UCSD-AML1 (cell line): ENCODE data around the gene ACAD8.
"Not testable (repeated sequence)": the region's sequence is repeated elsewhere in the genome, so short reads cannot be mapped to it uniquely, and the experiment has no call there.

Experiments used
- DNase-seq: peaks from one replicate; lab custom pipeline; 2025; ENCODE audit not compliant: unreplicated experiment; lab: John Stamatoyannopoulos, UW

The ACAD8 gene

DNA sequence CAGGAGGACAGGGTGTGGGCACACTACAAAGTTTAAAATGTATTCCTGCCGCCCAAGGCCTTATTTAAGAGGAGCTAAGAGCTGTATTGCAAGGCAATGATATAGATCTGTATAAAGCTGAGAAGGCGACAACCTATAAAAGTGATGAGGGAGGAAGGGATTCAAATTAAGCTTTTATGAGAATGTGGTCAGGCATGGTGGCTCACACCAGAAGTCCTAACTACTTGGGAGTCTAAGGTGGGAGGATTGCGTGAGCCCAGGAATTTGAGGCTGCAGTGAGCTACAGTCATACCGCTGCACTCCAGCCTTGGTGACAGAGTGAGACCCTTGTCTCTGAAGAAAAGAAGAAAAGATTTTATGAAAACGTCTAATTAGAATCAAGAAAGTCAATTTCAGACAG lies 13.1 kb downstream of the ACAD8 start:
- DNase-seq = no peak

DNA sequence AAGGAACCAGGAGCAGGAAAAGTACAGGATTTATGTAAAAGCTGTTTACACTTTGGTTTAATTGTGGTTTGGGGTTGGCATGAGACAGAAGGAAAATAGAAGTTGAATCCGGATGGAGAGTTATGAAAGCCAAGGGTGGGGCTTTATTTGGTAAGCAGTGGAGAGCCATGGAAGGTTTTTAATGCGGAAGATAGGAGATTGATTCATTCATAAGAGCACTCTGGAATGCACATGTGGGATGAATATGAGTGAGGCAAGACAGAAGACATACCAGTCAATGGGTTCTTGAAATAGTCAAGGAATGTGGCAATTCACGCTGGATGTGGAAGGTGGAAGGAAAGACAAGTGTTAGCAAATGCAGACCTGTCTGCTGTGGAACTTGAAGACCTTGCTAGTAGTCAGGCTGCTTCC lies 13.5 kb downstream of the ACAD8 start:
- DNase-seq = no peak

DNA sequence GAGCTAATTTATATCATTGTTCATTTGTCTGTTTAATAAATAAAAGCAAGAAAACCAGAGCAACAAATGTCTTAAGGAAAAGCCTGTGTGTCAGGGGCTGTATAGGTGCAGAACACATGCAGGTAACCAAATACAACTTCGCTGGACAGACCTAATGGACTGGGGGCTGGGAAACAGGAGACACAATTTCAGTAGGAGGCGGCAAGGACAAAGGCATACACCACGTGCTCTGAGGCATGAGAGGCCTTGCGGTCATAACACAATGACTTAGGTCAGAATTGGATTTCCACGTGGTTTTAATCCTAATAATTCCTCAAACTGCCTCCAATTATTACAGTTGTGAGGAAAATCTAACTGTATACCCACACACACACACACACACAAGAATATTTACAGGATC lies 14.1 kb downstream of the ACAD8 start:
- DNase-seq = no peak

DNA sequence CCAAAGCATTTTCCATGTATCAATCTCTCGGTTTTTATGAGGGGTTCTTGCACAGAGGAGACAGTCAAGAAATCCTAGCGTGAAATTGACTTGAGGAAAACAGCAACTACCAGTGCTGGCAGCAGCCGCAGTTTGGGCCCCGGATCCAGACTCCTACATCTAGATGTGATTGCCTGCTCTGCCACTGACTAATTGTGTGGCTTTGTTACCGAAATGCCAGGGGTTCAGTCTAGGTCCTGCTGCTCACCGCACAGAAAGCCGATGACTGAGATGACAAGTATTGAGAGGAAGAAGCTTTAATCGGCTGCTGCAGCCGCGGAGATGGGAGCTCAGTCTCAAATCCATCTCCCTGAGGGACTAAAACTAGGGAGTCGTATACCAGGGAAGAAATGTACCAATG lies 14.6 kb downstream of the ACAD8 start:
- DNase-seq = no peak

DNA sequence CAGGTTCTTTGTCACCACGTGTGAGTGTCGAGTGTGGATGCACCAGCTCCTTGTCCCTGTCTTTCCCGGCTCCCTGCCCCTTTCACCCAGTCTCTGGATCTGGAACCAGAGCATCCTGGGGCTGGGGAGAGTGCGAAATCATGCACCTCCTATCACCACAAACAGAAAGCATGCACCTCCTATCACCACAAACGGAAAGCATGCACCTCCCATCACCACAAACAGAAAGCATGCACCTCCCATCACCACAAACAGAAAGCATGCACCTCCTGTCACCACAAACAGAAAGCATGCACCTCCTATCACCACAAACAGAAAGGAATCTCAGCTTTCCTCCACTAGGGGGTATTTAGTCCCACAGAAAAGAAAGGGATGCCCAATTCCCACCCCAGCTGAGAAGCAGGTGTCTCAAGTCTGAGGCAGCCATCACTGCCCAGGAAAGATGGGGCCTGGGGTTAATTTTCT lies 16.9 kb downstream of the ACAD8 start:
- no peak for DNase-seq

DNA sequence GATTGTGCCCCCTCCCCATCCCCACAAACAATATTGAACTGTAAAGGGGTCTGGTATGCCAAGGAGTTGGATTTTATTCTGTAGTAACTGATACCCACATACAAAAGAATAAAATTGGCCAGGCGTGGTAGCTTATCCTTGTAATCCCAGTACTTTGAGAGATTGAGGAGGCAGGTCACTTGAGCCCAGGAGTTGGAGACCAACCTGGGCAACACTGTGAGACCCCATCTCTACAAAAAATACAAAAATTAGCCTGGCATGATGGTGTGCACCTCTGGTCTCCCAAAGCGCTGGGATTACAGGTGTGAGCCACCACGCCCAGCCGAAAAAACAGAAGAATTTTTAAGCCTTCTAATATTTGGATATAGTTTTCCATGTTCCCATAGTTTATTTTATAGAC lies 18.6 kb downstream of the ACAD8 start:
- no peak for DNase-seq

DNA sequence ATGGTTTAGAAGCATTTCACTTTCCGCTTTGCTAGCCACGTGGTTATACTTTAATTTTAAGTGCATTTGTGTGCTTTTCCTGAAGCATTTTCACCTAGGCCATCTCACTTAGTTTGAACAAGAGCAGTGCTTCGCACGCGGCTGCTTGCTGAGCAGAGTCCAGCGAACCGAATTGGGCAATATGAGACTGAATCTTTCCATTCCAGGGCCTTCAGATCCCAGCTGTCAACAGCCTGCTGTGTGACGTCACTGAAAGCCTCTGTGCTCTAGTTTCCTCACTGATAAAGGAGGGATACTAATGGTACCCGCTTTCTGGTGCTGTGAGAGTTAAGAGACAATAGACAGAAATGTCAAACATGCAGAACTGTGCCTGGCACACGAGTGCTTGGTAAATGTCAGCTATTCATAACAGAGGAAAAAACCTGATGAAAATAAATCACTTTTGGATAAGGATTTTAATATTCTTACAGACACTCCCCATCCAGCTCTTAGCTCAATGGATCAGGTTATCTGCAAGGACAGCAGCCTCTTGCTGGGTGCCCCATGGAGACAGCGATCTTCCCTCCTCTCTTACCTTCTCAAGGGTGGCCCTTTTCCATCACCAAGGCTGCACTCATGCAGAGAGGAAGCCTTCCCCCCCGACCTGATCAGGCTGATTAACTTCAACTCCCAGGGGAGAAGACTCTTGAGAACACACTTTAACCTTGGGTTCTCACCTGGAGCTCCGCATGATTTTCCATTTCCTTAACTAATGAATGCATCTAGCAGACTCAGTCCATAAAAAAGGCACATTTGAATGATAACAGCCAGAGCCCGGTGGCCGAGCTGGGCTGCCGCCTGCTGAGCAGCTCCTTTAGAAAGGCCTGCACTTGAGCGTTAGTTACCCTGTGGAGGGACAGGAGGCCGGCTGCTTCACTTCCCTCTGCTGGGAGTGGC lies 19.3 kb downstream of the ACAD8 start:
- DNase-seq = no peak

DNA sequence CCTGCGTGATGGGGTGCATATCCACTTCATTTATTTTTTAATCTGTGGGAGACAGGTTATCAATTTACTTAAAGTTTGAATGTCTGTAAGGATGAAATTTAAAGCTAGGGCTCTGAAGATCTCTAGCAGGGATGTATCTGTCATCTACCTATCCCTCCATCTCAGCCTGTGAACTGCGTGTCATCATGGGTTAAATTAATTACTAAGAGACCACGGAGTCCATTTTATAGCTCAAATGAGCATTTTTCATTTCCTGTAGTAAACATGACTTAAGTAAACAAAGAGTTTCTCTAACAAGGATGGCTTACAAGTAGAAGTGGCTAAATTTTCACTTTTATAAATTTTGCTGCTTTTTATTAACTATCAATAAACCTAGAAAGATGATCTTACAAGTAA lies 19.9 kb downstream of the ACAD8 start:
- no peak for DNase-seq

DNA sequence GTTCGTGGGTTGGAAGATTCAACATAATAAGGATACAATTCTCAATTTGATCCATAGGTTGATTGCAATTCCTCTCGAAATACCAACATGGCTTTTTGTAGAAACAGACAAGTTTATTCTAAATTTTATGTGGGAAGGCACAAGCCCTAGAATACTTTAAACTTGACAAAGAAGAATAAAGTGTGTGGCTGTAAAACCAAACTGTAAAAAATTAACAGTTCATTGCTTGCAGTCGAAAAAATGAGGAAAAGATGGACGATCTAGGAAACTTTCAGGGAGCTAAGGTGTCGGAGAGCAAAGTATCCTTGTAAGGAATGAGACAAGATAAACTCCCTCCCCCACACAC lies 21.8 kb downstream of the ACAD8 start:
- DNase-seq = no peak

DNA sequence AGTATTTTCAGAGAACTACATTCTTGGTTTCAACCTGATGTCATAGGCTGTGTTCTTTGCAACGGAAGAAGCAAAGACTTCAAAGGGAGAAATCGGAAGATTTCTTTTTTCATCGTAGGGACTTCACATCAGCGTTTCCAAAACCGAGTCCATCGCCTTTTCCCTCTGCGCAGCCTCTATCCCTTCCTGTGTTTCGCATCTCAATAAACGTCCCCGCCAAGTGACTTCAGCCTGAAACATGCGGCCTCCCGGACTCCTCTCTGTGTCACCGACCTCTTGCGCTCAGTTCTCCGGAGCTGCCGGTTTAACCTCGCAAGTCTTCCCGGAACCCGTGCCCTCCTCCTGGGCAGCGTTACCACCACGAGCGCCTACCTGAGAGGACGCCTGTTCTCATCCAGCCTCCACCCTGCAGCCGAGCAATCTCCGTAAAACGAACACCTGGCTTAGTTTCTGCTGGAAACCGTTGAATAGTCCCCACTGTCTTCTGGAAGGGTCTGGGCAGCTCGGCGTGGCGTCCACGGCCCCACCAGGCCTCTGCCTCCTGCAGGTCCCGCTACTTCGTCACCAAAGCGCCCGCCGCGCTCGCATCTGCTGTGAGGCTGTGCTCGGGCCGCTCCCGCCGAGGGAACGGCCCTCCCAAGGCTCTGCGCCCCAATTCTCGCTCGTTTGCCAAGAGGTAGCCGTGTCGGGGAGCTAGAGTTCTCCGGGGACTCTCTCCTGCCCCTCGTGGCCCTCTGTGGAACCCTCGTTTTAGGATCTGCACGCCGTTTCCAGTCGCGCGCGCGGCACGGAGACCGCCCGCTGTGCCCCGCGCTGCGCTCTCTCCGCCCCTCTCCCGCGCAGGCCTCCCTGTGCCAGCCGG lies 22.4 kb downstream of the ACAD8 start, which contains the start of gene GLB1L3:
Gene GLB1L3 (plus strand): TSS at position 846 of the 862 bp plus-strand sequence. CDS start 362 bp downstream, outside the sequence.
- DNase-seq = no peak

DNA sequence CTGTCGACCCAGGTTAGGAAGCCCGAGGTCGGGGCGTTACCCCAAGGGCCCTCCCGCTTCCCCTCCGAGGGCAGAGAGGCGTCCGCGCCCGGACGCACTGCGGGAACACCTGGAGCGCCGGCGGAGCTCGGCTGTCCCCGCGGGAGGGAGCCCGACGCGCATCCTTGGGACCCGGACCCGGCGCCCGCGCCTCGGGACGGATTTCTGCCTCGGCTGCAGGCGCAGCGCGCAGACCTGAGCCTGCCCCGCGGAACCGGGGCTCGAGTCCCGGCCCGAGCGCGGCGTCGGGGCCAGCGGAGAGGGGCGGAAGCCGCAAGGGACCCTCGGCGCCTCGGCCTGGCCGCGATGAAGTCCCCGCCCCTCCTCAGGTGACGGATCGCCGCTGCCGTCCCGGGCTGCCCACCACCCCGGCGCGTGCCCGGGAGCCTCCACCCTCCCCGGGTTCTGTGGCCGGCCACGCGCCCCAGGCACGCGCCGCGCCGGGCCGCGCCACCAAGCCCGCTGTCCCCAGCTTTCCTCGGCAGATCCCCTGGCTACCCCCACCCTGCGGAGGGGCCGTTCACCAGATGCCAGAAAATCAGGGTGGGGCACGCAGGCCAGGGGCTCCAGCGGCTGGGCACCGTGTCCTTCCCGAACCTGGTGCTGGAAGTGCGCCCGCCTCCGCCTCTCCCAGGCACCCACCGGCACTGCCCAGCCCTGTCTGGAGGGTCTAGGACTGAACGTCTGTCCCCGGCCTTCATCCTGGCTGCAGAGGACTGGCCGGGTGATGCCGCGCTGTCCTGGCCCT lies 23.2 kb downstream of the ACAD8 start:
- DNase-seq = no peak

DNA sequence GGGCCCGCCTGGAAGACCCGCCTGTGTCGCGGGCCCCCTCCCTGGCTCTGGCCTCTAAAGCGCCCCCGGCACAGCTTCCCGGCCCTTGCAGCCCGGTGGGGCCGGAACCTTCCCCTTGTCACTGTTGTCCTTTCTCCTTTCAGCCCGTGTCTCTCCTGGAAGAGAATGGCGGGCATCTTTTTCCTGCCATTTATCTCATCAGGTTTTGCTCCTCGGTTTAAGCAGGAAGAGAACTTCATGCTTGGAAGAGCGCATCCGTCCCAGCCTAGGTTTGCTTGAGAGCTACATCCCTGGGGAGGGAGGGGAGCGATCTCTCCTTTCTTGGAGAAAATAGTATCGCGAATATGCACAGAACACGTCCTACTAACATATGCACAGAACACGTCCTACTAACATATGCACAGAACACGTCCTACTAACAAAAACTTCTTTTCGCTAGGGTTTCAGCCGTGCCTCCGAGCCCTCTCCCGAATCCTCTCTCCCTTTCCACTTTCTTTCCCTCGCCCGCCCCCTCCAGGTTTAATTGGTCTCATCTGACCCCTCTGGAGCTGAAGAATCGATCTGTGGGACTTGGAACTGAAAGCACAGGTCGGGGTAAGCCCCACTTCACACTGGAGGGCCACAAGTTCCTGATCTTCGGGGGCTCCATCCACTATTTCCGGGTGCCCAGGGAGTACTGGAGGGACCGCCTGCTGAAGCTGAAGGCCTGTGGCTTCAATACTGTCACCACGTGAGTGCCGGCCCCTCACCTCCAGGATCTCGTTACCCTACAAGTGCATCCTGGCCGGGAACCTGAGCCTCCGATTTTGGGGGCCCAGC lies 24.0 kb downstream of the ACAD8 start:
- DNase-seq = no peak

DNA sequence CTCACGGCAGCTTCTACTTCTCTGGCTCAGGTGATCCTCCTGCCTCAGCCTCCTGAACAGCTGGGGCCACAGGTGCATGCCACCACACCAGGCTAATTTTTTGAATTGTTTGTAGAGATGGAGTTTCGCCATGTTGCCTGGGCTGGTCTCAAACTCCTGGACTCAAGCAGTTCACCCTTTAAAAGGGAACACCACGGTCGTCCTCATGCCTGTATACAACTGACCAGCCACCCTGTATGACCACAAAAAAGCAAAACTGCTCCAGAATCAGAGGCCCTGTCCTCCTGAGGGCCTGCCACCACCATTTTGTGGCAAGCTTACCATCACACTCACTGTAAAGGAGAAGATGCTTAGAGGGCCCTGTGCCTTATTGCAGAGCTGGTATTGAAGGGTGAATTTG lies 25.0 kb downstream of the ACAD8 start:
- no peak for DNase-seq

DNA sequence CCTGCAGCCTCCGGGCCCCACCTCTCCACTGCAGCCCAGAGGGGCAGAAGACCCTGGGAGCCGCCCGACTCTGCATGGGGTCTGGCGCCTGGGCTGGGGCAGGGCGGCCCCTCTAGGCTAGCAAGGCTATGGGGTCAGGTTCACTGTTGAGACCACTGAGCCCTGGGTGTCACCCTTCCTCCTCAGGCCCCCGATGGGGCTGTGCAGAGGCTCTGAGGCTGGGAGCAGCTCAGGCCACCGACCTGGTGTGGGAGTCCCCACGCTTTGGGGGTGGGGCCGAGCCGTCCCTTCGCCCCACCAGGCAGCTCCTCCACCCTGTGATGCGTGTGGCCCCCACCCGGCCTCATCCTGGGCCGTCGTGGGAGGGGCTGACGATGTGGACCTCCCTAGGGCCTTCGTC lies 28.3 kb downstream of the ACAD8 start:
- DNase-seq = not testable (repeated sequence)

DNA sequence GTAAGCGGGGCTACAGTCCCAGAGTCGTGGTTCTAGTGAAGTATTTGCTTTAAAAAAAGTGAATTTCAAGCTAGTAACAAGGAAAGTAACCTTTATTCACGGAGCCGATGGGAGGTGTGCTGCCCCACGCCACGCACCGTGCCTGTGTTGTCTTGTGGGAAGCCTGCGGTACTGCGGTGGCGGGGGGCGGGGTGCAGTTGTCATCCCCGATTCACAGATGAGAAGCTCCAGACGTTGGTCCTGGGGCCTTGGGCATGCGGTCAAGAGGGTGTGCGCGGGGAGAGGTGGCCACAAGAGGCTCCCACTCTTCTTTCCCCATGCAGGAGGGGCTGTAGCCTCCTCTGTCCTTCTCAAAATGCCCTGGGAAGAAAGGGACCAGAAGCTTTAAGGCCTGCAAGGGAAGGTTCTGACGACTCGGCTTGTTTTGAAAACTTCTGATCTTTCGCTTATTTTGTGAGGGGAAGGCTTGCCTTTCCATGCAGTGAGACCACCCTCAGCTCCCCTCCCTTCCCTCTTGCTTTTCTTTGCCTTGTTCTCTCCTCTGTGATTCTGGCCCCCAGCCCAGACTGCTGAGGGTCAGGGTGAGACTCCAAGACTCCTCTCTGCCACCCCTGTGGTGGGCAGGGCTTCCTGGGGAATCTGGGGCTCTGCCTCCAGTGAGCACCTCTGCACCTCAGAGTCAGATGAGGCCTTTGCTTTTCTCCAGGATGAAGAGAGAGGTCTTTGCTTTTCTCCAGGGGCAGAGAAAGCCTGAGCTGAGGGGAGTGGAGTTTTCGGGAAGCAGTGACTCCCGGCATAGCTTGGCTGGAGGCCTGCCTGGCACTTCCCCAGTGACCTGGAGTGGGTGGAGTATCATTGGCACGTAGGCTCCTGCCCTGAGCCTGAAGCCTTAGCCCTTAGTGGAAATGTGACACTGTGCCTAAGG lies 29.0 kb downstream of the ACAD8 start:
- DNase-seq = no peak

DNA sequence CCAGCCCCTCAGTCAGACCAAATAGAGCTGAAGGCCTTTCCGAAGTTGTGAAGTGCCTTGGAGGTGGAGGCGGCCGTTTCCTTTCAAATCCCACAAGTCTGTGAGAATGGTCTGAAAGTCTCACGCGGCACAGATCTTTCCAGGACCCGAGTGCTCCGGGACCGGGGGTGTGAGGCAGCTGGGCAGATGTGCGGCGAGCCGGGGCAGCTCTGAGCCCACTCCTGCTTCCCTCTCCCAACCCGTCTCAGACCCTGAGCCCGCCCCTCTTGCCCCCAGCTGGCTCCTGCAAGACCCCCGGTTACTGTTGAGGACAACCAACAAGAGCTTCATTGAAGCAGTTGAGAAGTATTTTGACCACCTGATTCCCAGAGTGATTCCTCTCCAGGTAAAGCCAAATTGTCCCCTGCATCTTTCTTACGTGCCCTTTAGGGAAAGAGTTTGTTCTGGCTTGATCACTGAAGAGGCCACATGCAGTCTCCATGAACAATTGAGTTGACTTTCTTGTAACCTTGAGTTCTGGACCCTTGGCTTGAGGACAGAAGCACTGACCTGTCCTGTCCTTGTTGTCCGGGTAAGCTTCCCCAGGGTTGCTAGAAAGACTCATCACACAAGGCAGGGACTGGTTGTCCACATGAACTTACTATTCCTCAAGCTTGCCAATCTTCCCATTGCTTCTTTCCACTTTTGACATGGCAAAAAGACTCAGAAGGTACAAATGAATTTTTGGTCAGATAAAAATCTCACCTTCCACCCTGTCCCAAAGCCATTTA lies 30.3 kb downstream of the ACAD8 start:
- no peak for DNase-seq

DNA sequence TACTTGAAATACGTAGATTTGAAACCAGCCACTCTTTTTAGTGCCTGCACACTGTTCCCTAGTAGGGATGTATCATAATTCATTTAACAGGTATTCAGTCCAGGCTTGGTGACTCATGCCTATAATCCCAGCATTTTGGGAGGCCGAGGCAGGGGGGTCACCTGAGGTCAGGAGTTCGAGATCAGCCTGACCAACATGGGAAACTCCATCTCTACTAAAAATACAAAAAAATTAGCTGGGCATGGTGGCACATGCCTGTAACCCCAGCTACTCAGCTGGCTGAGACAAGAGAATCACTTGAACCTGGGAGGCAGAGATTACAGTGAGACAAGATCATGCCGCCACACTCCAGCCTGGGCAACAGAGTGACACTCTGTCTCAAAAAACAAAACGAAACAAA lies 31.0 kb downstream of the ACAD8 start:
- DNase-seq = not testable (repeated sequence)

DNA sequence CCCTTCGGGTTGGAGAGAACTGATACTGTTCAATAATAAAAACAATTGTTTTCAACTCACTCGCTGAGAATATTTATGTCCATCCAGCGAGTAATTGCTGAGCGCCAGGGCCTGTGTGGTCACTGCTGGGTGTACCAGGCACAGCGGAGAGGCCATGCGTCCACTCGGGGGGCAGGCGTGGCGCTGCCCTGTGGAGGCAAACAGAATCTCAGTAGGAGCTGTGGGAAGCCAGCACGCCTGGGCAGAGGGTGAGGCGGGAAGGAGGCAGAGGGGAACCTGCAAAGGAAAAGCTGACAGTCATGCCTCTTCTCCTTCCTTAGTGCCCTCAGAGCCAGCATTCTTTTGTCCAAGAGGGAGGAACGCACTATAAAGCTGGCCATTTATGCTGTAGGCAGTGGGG lies 34.2 kb downstream of the ACAD8 start:
- DNase-seq = no peak
